Activated T-cell treated with anti-CD3 and anti-CD28 coated beads for 4 hours (primary cell): Measurements from ENCODE around the gene BAG5.
"Not testable (repeated sequence)": the region's sequence is repeated elsewhere in the genome, so short reads cannot be mapped to it uniquely, and the experiment has no call there.

ENCODE experiments used
- DNase-seq: peaks from one replicate; pipeline ENCODE4 v3.0.0-alpha.2; 2020

Gene BAG5

DNA sequence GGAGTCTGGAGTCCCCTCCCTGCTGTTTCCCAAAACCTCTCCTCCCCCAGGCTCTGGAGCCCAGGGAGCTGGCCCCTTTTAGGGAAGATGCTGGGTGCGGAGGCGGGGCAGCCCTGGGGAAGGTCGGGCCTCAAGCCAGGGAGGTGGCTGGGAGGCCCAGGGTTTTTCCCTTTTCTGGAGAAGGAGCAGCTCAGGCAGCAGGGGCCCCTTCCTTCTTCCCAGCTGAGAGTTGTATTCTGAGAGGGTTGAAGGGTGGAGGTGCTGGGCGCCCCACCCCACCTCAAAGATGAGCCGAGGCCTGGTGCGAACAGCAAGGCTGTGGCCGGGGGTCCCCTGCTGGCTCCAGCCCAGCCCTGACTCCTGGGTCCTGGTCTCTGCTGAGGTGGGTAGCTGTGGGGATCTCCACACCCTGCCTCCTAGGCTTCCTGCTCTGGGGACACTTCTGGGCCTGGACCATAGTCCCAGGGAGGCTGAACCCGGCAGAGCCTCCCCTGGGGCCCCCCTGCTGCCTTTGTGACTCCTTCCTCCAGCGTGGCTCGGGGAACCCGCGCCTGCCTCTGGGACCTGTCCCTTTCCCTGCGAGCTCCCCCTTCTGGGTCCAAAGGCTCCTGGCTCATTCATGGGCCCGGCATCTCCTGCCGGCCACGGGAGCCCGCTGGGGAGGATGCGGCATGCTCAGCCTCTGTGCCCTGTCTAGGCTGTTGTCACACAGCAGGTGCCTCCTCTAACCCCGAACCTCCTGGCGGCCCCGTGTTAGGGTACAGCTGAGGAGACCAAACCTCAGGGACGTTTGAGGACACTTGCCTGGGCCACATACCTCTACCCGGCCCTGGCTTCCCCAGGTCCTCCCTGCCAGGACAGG is 29.1 kb downstream of the BAG5 start:
- DNase-seq: no peak

DNA sequence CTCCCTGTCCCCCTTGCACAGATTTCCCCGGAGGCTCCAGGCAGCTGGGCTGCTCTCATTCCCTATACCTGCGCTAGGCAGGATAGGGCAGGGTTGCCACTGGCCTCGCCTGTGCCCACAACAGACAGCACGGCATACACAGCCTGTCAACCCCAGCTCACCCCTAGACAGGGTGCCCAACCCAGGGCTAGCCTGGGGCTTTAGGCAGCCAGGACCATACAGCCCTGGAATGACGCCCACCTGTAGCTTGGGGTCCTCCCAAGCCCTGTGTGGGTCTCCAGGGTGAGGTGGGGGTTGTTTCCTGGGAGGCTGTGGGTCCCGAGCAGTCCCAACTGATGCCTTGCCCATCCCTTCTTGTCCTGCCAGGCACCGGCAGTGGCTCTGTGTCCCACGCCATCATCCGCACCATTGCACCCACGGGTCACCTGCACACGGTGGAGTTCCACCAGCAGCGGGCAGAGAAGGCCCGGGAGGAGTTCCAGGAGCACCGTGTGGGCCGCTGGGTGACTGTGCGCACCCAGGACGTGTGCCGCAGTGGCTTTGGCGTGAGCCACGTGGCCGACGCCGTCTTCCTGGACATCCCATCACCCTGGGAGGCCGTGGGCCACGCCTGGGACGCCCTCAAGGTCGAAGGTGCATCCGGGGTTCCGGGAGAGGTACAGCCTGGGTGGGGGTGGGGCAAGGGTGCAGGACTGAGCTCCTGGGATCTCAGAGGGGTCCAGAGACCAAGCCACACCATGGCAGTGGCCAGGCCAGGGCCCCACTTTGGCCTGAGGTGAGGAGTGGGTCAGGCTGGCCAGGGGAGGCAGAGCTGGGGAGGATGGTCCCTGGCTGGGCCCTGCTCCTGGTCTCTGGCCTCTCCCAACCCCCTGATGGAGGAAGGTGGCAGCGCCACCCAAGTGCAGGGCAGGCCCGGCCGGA is 30.0 kb downstream of the BAG5 start:
- no peak for DNase-seq

DNA sequence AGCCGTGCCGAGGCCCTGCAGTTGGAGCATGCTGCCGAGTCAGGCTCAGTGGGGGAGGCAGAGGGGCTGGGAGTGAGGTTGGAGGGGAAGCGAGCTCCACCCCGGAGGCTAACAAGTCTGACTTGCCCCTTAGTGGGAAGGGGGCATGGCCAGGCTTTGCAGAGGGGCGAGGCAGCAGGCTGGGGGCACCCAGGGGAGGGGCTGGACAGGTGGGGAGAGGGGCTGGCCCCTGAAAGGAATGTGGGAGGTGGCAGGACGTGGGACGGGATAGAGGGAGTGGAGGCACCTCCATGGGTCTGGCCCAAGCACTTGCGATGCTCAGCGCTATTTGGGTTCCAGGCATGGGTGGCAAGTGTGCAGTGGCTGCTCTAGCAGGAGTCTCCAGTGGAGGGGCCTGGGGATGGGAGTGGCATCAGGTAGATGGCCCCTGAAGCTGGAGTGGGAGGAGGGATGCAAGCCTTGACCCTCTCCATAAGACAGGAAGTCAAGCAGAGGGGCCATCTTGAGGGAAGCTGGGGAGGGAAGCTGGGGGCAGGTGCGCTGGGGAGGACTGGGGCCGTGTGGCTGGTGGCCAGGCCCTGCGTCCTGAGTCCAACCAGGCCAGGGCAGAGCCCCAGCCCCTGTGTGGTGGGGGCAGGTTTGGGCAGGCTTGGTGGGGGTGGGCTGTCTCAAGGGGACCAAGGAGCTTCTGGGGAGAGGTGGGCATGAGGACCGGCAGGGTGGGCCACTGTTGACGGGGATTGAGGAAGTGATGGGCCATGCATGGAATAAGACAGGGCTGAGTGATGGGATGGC is 30.8 kb downstream of the BAG5 start:
- no peak for DNase-seq

DNA sequence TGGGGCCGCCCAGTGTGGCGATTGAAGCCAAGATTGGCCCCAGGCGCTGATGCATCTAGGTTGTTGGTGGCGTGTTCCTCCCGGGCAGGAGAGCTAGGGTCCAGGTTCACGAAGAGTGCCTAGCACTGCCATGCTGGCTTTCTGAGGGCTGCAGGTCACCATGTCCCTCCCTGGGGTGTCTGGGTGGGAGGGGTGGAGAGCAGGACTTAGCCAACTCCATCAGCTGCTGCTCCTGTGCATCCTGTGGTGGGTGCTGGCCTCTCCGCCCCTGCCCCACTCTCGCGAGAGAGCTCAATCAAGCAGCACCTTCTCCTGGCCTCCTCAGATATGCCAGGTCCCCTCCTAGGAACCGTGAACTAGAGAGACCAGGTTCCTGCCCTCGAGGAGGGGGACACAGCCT is 31.6 kb downstream of the BAG5 start:
- no peak for DNase-seq

DNA sequence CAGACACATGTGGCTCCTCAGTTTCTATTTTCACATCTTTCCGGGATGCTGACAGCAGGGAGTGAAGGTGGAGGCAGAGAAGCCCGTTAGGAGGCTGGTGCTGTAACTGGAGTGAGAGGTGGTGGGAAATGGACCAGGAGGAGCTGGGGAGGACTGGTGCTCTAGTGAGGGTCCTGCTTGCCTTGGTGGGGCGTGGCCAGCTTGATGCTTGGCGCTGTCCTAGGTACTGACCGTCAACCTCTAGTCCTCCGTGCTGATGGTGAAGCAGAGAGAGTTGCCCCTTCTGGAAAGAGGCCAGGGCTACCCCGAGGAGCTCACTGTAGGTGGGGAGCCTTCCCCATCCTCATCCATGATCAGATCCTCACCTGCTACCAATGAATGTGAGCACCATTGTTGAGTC is 32.1 kb downstream of the BAG5 start:
- DNase-seq: no peak

DNA sequence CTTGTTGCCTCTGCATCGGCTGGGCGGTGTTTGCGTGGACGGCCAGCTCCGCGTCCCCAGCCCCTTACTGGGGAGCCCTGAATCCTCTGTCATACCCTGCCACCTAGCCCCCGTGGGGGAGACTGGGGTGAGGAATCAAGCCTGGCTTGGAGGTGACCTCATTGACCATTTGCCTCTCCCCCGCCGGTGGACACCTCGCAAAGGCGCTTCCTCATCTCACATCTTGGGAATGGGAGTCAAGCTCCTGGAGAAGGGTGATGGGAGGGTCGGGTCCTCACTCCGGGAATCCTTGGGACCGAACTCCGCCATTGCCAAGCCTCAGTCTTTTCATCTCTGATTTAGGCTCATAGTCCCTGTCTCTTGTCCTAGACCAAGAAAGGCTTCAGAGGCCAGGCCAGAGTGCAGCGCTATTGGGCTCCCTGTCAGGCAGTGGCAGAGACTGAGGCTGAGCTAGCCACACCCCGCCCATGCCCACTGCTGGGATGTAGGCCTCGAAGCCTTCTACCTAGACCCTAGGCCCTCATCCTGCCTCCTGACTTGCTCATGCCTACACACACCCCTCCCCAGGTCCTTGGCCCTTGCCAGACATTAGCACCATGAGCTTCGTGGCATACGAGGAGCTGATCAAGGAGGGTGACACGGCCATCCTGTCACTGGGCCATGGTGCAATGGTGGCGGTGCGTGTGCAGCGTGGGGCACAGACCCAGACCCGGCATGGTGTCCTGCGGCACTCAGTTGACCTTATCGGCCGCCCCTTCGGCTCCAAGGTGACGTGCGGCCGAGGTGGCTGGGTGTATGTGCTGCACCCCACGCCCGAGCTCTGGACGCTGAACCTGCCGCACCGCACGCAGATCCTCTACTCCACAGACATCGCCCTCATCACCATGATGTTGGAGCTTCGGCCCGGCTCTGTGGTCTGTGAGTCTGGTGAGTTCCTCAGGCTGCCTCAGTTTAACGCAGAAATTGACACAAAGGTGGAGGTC is 32.8 kb downstream of the BAG5 start:
- no peak for DNase-seq

DNA sequence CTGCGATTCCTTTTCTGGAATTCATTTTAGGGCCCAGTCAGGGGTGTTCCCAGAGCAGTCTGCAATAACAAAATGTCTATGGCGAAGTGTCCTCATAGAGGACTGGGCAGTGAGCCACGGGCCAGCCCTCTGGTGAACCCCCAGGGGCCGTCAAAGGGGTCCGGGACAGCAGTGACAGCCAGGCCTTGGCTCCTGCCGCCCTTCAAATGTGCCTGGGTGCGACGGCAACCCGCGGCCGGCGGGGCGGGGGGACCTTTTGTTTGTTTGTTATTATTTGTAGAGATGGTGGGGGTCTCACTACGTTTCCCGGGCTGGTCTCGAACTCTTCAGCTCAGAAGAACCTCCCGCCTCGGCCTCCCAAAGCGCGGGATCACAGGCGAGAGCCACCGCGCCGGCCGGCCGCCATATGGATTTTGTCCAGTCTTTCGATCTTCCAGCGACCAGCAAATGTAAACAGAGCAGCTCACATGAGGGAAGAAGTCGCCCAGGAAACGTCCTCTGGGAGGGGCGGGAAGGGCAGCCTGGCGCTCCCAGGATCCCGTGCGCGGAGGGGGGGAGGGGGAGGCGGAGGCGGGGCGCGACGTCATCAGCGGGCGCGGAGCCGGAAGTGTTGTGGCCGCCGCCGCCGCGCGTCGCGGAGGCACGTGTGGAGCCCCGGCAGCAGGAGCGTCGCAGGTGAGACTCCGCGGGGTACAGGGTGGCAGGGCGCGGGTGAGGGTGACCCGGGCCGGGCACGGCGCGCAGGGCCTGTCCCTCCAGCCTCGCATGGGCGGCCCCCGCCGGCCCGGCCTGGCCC is 33.7 kb downstream of the BAG5 start, which contains the start of gene TRMT61A:
Gene TRMT61A (plus strand): TSS at position 610 of the 796 bp plus-strand sequence. CDS start 783 bp downstream, outside the sequence.
- DNase-seq: peak; percentile 67

DNA sequence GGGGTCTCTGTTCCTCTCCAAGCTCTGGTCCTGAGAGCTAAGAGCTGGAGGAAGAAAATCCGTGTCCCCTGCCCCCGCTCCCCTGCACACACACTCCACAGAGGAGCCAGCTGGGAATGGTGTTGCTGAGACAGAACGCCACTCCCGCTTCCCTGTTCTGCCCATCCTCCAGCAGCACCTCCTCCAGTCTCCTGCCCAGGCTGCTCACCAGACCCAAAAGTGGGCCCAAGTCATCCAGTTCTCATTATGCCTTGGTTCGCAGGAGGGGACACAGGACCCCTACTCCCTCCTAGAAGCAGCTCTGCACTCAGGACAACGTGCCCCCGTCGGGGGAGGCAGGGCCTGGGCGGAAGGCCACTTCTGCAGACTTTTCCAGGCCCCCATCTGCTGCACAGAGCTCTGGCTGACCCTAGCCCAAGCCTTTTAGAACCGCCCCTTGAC is 34.3 kb downstream of the BAG5 start:
- DNase-seq: no peak

DNA sequence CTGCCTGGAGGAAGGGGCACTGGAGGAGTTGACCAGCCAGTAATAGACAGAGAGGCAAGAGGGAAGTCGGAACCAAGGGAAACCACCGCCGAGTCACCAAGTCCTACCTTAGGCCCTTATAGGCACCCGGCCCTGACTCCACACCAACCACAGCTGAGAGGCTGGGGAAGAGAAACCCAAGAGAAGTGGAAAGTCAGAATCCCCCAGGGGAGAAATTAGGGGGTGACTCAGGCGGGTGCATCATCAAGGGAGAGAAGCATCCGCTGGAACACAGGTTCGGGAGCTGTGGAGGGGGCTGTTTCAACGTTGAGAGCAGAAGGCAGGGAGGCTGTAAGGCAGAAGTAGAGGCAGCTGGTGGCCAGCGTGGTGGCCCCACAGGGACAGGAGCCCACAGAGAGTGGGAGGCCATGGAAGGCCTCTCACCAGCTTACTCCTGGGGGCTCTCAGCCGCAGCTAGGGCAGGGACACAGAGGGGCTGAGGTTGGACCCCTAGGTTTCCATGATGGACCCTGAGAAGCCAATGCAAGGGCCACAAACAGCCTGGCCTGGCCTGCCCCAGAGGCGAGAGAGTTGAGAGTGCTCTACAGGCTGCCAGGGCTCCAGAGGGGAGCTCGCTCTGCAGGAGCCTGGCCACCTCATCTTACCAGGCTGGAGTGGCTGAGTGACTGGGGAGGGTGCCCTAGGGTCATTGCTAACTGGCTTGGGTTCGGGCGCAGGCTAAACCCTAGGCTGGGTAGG is 34.9 kb downstream of the BAG5 start:
- no peak for DNase-seq

DNA sequence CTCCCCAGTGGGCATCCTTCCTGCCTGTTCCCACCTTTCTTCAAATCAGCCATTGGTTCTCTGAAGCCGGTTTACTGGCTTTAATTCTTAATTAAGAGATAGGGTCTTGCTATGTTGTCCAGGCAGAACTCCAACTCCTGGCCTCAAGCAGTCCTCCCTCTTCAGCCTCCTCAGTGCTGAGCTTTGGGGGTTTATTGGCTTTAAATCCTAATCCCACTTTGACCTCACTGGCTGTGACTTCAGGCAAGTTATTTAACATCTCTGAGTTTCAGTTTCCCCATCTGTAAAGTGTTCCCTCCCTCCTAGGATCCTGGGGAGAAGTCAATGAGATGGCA is 35.6 kb downstream of the BAG5 start:
- DNase-seq: no peak

DNA sequence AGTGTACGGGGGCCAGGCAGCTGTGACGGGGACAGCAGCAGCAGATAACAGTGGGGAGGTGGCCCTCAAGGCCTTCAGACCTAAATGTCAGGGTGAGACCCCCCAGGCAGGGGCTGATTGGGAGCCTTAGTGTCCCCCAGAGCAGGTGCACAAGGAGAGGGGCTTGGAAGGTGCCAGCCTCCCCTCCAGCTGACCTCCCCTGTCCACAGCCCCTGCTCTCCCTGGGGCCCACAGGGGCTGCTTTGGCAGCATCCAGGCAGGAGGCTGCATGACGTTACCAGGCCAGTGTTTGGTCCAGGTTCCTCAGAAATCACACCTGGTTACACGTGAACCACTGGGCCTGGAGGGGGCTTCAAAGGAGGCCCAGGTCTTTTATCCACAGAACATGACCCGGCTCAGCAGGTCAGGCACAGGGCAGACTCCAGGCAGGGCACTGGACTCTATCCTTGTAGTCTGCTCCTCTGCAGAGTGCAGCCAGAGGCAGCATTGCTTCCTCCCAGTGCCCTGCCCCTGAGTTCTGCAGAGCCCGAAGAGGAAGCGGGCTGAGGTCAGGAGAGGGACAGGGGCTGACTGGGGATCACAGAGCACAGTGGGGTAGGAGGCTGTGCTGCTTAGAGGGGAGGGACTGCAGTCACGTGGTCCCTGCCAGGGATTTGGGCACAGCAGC is 36.1 kb downstream of the BAG5 start:
- DNase-seq: no peak

DNA sequence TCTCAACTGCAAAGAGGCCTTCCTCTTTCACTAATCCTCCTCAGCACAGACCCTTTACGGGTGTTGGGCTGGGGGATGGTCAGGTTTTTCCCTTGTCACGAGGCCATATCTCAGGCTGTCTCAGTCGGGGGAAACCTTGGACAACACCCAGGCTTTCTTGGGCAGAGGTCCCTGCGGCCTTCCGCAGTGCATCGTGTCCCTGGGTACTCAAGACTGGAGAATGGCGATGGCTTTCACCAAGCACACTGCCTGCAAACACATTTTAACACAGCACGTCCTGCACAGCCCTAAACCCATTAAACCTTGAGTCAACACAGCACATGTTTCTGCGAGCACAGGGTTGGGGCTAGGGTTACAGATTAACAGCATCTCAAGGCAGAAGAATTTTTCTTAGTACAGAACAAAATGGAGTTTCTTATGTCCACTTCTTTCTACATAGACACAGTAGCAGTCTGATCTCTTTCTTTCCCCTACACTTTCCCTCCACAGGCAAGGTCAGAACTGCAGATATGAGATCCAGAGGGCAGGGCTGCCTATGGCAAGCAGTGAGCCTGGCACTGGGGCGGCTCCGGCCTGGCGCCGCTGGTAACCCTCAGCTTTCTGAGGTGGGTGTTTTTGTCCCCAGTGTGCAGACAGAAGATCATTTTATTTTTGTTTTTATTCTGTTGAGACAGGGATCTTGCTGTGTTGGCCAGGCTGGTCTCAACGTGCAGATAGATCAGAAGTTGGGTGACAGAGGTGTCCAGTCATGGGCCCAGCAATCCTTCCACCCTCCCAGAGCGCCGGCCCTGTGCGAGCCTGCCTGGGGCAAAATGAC is 36.8 kb downstream of the BAG5 start:
- not testable (repeated sequence) for DNase-seq

DNA sequence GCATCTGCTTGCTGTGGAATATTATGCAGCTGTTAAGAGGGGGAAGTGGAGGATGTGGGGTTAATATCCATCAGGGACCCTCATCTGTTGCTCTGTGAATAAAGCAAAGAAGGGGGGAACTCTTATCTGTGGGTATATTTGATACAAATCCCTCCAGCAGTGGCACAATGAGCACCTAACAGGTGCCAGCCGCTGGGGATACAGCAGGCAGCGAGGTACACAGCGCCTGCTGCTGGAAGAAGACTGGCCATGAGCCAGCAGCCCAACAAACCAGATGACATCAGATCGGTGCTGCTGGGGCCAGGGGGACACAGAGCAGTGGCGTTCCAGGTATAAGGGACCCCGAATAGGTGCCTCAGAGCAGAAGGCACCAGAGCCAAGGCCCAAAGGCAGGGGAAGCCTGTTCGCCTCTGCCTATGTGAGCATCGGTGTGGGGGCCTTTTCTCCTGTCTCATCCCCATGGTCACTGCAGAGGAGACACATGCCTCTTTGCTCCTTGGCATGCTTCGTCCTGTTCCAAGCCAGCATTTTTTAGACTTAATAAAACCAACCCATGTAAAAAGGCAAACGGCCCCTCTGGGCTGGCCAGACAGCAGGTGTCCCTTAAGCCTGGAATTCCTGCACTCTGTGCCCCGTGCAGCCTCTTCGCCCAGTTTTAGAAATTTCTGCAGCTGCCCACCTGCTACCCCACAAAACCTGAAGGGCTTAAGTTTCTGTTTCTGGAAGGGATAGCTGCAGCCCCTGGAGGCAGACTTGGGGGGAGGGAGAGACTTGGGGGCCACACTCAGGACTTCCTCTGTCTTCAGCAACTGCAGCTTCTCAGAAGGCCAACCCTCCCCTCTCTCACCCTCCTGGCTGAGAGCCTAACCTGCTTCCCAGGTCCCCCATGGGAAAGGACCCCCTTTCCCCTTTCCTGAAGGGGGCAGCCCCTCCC is 38.2 kb downstream of the BAG5 start:
- no peak for DNase-seq

DNA sequence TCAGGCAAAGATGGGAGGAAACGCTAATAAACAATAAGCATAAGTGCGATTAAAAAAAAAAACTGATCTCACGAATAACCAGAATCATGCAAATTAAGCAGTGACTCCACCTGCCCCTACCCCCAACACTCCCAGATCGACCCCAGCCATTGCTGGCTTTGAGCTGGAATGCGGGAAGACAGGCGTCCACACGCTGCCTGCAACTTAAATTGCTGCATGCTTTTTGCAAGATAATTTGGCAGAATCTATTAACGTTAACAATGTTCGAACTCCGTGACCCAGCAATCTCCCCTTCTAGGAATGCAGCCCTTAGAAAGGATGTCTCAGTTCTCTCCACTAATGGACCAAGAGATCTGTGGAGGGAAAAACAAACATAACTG is 38.9 kb downstream of the BAG5 start:
- no peak for DNase-seq

DNA sequence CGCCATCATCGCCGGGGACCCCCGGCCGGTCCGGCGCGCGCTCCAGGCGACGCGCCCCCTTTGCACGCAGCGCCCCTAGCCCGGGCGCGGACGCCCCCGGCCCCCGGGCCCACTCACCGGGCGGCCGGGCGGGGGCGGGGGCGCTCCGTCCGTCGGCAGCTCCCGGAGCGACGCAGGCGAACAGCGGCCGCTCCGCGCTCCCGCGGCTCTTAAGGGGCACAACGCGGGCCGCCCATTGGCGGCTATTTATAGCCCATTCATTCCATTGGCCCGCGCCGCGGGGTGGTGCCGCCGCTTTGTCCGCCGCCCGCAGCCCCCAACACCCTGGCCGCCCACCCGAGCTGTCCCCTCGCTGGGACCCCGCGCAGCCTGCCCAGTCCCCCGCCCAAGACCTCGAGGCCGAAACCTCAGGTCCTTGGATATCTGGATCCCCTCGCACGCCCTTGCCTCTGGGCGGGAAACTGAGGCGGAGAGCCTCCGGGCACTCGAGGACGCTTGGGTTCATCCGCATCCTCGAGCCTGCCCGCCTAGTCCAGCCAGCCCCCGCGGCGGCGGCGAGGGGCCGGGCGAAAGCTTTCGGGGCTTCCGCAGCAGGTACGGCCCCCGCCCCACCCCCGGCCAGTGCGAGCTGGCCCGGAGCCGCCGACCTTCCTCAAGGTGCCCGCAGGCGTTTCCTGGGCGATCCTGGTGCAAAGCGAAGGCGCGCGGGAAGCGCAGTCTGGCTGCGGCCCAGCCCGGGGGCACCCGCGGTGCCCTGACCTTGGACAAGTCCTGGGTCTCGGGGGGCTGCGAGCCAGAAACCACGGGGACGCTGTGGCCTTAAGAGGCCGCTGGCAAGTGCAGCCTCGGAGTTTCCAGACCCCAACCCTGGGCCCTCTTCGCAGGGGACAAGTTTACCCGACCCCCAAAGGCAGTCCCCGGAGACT is 39.5 kb downstream of the BAG5 start, which contains the start of gene CKB:
Gene CKB (minus strand): TSS at position 182 of the 926 bp plus-strand sequence. CDS start 337 bp downstream, outside the sequence.
- DNase-seq: no peak

DNA sequence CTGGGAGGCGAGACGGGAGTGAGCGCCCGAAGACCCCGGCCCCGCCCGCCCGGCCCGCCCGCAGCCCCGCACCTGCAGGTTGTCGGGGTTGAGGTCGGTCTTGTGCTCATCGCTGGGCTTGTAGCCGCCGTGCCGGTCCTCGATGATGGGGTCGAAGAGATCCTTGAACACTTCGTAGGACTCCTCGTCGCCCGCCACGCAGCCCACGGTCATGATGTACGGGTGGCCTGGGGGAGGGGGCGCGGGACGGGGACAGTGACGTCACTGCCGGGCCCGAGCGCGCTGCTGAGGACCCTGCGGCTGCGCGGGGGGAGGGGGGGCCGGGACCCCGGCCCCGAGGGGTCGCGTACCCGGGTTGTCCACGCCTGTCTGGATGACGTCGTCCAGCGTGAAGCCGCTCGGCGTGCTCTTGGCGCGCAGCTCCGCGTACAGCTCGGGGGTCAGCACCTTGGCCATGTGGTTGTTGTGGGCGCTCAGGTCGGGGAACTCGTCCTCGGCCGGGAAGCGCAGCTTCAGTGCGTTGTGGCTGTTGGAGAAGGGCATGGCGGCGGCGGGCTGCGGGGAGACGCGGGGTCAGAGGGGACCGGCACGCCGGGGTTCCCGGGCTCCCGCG is 40.4 kb downstream of the BAG5 start:
- DNase-seq: no peak
